ENCODE measurements around the gene TGM4. TPM values are rescaled to one million over a fixed set of nuclear protein-coding genes. Genes with fewer than 3 reads are reported as not detected.

The TGM4 gene
- not detected for total RNA-seq

DNA sequence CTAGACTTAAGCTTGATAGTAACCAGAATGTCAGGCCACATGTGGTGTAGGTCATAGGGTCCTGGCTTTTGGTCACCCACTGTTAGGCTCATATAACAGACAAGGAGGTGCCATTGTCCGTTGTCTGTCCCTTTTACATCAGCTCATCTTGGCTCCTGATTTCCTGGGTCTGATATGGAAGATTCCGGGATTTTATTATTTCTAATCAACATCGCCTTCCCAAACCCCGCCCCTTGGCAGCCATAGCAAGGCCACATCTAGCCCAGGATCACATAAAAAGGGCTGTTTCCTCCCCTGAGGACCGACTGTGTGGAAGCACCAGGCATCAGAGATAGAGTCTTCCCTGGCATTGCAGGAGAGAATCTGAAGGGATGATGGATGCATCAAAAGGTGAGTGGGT lies at the start of gene TGM4:
Gene TGM4 (plus strand): TSS at position 301 of the 400 bp plus-strand sequence. CDS start 71 bp downstream, at position 372.
- H3K27ac ChIP-seq: no peak within 1 kb of the TSS
- H3K4me1 ChIP-seq: no peaks in the 10 kb centered on the region
- H3K4me3 ChIP-seq: no peak within 1 kb of the TSS
- DNase-seq: no peak
- H3K27me3 ChIP-seq: no peaks in the 10 kb centered on the region
- no peak for TF ChIP-seq CTCF (IDR thresholded peaks at IDR 0.05)
- TF ChIP-seq POLR2A (IDR thresholded peaks at IDR 0.05): no peak
- H3K9me3 ChIP-seq: no peaks in the 10 kb centered on the region
- H3K36me3 ChIP-seq: no peaks in the 10 kb centered on the region

GRCh38 chr3:44825264-44825925 lies 49.0 kb upstream of the TGM4 start:
- Histone ChIP-seq H3K4me1 (no peaks in the 10 kb centered on the region), H3K9me3 (no peaks in the 10 kb centered on the region), H3K4me3 (no peak overlapping the region), H3K27me3 (no peaks in the 10 kb centered on the region), H3K27ac (no peak overlapping the region), H3K36me3 (no peaks in the 10 kb centered on the region)
- DNase-seq: no peak
- TF ChIP-seq POLR2A (IDR thresholded peaks at IDR 0.05) (no peak), CTCF (IDR thresholded peaks at IDR 0.05) (no peak)

DNA sequence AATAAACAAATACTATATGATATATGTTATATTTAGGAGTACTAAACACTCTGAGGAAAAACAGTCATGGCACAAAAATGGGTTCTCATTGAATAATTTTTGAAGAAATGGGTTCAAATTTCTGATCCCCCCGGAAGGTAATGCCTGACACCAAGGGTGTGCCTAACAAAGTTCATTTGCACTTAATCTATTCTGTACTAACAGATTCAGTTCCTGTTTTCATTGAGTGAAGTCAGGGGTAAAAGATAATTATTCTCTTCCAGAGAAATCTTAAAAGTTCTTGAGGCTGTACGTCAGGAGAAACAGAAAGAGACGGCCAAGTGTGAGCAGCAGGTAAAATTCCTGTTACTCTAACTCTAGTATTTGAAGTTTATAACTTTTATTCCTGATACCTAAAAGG lies 47.2 kb upstream of the TGM4 start:
- TF ChIP-seq CTCF (IDR thresholded peaks at IDR 0.05): no peak
- no peak for TF ChIP-seq POLR2A (IDR thresholded peaks at IDR 0.05)
- no peak overlapping the region for H3K27ac ChIP-seq
- no peaks in the 10 kb centered on the region for H3K27me3 ChIP-seq
- H3K4me3 ChIP-seq: no peak overlapping the region
- no peaks in the 10 kb centered on the region for H3K9me3 ChIP-seq
- H3K4me1 ChIP-seq: no peaks in the 10 kb centered on the region
- no peaks in the 10 kb centered on the region for H3K36me3 ChIP-seq
- DNase-seq: no peak

GRCh38 chr3:44831232-44831631 lies 43.2 kb upstream of the TGM4 start:
- Histone ChIP-seq H3K27me3 (no peaks in the 10 kb centered on the region), H3K4me3 (no peak overlapping the region), H3K9me3 (no peaks in the 10 kb centered on the region), H3K4me1 (no peaks in the 10 kb centered on the region), H3K27ac (no peak overlapping the region), H3K36me3 (no peaks in the 10 kb centered on the region)
- no peak for TF ChIP-seq POLR2A (IDR thresholded peaks at IDR 0.05)
- TF ChIP-seq CTCF (IDR thresholded peaks at IDR 0.05): no peak
- no peak for DNase-seq

DNA sequence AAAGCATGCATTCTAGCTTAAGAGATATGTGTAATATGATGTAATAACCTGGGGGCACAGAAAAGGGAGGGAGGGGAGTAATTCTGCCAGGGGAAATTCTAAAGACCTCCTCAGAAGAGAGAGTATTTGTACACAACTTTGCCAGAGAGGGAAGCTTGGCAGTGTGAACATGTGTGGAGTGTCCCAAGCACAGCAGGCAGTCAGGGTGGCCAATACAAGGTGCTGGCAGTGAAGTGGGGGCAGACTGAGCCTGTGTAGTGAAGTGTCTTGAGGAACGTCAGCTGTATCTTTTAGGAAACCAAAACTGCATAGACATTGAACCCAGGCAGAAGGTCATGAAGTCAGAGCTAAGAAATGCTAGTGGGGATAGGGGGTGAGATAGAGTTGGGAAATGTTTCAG lies 42.4 kb upstream of the TGM4 start:
- H3K27me3 ChIP-seq: no peaks in the 10 kb centered on the region
- no peak overlapping the region for H3K4me3 ChIP-seq
- no peaks in the 10 kb centered on the region for H3K4me1 ChIP-seq
- DNase-seq: no peak
- no peaks in the 10 kb centered on the region for H3K9me3 ChIP-seq
- no peak for TF ChIP-seq POLR2A (IDR thresholded peaks at IDR 0.05)
- no peak for TF ChIP-seq CTCF (IDR thresholded peaks at IDR 0.05)
- H3K27ac ChIP-seq: no peak overlapping the region
- H3K36me3 ChIP-seq: no peaks in the 10 kb centered on the region

DNA sequence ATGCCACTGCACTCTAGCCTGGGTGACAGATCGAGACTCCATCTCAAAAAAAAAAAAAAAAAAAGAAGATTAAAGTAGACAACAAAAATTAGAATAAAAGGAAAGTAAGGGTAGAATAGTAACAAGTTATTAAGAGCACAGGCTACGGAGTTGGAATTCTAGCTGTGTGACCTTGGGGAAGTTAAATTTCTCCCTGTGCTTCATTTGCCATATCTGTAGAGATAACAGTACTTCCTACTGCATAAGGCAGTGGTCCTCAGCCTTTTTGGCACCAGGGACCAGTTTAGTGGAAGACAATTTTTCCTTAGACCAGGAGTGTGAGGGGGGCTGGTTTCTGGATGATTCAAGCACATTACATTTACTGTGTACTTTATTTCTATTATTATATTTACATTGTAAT lies 41.4 kb upstream of the TGM4 start:
- H3K4me1 ChIP-seq: no peaks in the 10 kb centered on the region
- no peaks in the 10 kb centered on the region for H3K36me3 ChIP-seq
- TF ChIP-seq POLR2A (IDR thresholded peaks at IDR 0.05) (no peak), CTCF (IDR thresholded peaks at IDR 0.05) (no peak)
- no peak overlapping the region for H3K27ac ChIP-seq
- no peak for DNase-seq
- no peaks in the 10 kb centered on the region for H3K9me3 ChIP-seq
- H3K4me3 ChIP-seq: no peak overlapping the region
- H3K27me3 ChIP-seq: no peaks in the 10 kb centered on the region

Measured in Peyer's patch (tissue), 4 donors.